K562 (cell line): ENCODE data around the gene FARSA. TPM values are rescaled to one million over a fixed set of nuclear protein-coding genes. Genes with fewer than 3 reads are reported as not detected.

Experiments
- ATF7 ChIP-seq: fragments of 450-650 bp; IDR thresholded peaks from 2 replicates; pipeline ENCODE4 v1.7.1; 2014; ENCODE audit warnings: mild to moderate bottlenecking, moderate library complexity
- MCM2 ChIP-seq: fragments of 450-650 bp; IDR thresholded peaks from 2 replicates; pipeline ENCODE4 v1.6.1; 2017; ENCODE audit warnings: low read depth, mild to moderate bottlenecking
- PHB2 ChIP-seq: fragments of 450-650 bp; IDR thresholded peaks from 2 replicates; pipeline ENCODE4 v1.6.1; 2017; ENCODE audit warnings: low read depth
- RAD51 ChIP-seq: fragments of 450-650 bp; IDR thresholded peaks from 2 replicates; pipeline ENCODE4 v1.7.1; 2016; ENCODE audit warnings: low read depth, mild to moderate bottlenecking, borderline replicate concordance
- RBBP5 ChIP-seq: fragments of 200-600 bp; sonication (generic); IDR thresholded peaks from 2 replicates; pipeline ENCODE4 v1.6.1; 2012; ENCODE audit warnings: borderline replicate concordance, mild to moderate bottlenecking, low read length, control low read depth, inconsistent platforms; ENCODE audit not compliant: insufficient read depth, poor library complexity, severe bottlenecking
- SMAD4 ChIP-seq: fragments of 250-450 bp; sonication (Bioruptor Pico); conservative IDR thresholded peaks from 2 replicates; pipeline ENCODE4 v1.8.0; 2021; ENCODE audit warnings: inconsistent platforms, mild to moderate bottlenecking, moderate library complexity
- TCF7 ChIP-seq: sonication (generic); IDR thresholded peaks from 2 replicates; pipeline ENCODE4 v1.6.1; 2016; ENCODE audit warnings: antibody characterized with exemption, borderline replicate concordance
- ZNF121 ChIP-seq: sonication (generic); formaldehyde crosslinking; conservative IDR thresholded peaks from 2 replicates; pipeline ENCODE4 v1.8.0; 2022; ENCODE audit warnings: missing genetic modification reagents
- ZNF551 ChIP-seq: fragments of 250-450 bp; sonication (Bioruptor Pico); IDR thresholded peaks from 2 replicates; pipeline ENCODE4 v1.5.0; 2021; ENCODE audit warnings: mild to moderate bottlenecking, moderate library complexity
- polyA plus RNA-seq, 8 experiments: library from polyadenylated mRNA; depleted of rRNA in 4 of 8; stranded (reverse) in 5 of 8; unstranded in 3 of 8; fragments of >200 nt; fragmentation: Nextera tagmentation in 2 of 8; fragmentation: Illumina TruSeq in 1 of 8; extraction: Ambion mirVana in 2 of 8; extraction: Trizol in 1 of 8; gene quantifications; 2 replicates each; pipeline versions ENCODE4 v1.2.1 to v1.2.3, GENCODE V29; 2011 to 2014; ENCODE audit warnings: inconsistent platforms in 1 of 8, missing spikeins in 1 of 8
- total RNA-seq, 7 experiments: library from RNA; depleted of rRNA in 6 of 7; stranded (reverse); fragments of >200 nt in 6 of 7; fragmentation: Illumina TruSeq in 2 of 7; extraction: Trizol in 2 of 7; gene quantifications; 2 replicates each; pipeline versions ENCODE4 v1.2.1 to v1.2.3, GENCODE V29; 2011 to 2021; ENCODE audit warnings: low replicate concordance in 1 of 7
- TF ChIP-seq, protein P1 (sequence below): sonication (generic); formaldehyde crosslinking; IDR thresholded peaks from 2 replicates; pipeline ENCODE4 v1.9.0; 2022; ENCODE audit warnings: mild to moderate bottlenecking, missing genetic modification reagents
- TF ChIP-seq, protein P2 (sequence below), 2 experiments: fragments of 450-650 bp; IDR thresholded peaks; 2 replicates each; pipeline ENCODE4 v1.6.1; 2016
- TF ChIP-seq, protein P3 (sequence below): fragments of 450-650 bp; formaldehyde crosslinking; IDR thresholded peaks from 2 replicates; pipeline ENCODE4 v1.4.0; 2022; ENCODE audit warnings: missing genetic modification characterization
- TF ChIP-seq, protein P4 (sequence below), 3 experiments: fragments of 200-800 bp in 1 of 3; fragments of 250-450 bp in 1 of 3; fragments of 450-650 bp in 1 of 3; sonication (Bioruptor Pico) in 1 of 3; sonication (Bioruptor generic) in 1 of 3; formaldehyde crosslinking in 1 of 3; IDR thresholded peaks; 2 replicates each; pipeline versions ENCODE4 v1.6.1 to v1.8.0; 2016 to 2022; ENCODE audit warnings: mild to moderate bottlenecking in 2 of 3, missing genetic modification characterization in 2 of 3, missing compliant biosample characterization in 1 of 3, moderate library complexity in 1 of 3

The FARSA gene
- total and polyA plus RNA-seq, 9 of the 15 experiments (the other 6 are each of a cell fraction or from before 2014, with no cell fraction given) = 25.2 to 237 (median 89.6) TPM

DNA sequence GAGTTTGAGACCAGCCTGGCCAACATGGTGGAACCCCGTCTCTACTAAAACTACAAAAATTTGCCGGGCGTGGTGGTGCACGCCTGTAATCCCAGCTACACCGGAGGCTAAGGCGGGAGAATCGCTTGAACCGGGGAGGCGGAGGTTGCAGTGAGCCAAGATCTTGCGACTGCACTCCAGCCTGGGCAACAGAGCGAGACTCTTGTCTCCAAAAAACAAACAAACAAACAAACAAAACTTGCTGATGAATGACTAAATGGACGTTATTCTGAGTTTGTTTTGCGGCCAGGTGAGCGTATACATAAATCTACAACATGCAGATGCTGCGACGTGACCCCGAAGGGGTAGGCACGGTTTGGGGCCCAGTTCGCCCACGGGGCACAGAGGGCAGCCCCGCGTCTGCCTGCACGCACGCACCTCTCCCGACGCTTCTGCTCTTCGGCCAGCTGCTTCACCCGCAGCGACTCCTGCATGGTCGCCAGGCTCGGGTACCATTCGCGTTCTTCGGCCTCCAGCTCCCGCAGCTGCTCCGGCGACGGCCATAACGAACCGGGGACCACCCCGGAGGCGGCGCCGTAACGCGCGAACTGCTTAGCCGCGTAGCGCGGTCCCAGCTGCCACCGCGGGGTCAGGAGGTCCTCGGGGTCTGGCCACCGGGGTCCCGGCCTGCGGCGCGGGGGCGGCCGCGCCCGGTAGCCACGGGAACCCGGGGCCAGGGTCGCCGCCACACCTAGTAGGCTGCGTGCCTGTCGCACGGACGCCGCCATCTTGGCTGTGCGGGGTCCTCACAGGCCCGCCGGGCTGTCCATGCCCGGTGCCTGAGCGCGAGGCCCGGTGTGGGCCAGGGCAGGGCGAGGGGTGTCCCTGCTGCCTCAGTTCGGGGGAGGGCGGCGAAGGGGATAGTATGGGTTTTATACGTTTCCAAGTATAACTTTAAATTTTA lies 23.2 kb upstream of the FARSA start, which contains the start of gene GADD45GIP1 (continued):
- TF ChIP-seq TCF7 = no peak
- no peak for TF ChIP-seq PHB2
- TF ChIP-seq, protein P1, sequence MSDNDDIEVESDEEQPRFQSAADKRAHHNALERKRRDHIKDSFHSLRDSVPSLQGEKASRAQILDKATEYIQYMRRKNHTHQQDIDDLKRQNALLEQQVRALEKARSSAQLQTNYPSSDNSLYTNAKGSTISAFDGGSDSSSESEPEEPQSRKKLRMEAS (CRISPR knock-in tag) = peak; percentile 80
- peak; percentile 97 for TF ChIP-seq ZNF121
- no peak; the same call in none of the 2 replicates for TF ChIP-seq SMAD4
- TF ChIP-seq RBBP5 = peak; percentile 97
- no peak for TF ChIP-seq MCM2
- TF ChIP-seq, protein P2, sequence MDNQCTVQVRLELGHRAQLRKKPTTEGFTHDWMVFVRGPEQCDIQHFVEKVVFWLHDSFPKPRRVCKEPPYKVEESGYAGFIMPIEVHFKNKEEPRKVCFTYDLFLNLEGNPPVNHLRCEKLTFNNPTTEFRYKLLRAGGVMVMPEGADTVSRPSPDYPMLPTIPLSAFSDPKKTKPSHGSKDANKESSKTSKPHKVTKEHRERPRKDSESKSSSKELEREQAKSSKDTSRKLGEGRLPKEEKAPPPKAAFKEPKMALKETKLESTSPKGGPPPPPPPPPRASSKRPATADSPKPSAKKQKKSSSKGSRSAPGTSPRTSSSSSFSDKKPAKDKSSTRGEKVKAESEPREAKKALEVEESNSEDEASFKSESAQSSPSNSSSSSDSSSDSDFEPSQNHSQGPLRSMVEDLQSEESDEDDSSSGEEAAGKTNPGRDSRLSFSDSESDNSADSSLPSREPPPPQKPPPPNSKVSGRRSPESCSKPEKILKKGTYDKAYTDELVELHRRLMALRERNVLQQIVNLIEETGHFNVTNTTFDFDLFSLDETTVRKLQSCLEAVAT (IDR thresholded peaks at IDR 0.05) = 0 out of 4 replicates have a peak, but pooled peaks of 1 of the 2 experiments have one; percentile 10
- no peak for TF ChIP-seq RAD51
- TF ChIP-seq ATF7 = peak; percentile 76
- no peak for TF ChIP-seq ZNF551
- TF ChIP-seq, protein P3, sequence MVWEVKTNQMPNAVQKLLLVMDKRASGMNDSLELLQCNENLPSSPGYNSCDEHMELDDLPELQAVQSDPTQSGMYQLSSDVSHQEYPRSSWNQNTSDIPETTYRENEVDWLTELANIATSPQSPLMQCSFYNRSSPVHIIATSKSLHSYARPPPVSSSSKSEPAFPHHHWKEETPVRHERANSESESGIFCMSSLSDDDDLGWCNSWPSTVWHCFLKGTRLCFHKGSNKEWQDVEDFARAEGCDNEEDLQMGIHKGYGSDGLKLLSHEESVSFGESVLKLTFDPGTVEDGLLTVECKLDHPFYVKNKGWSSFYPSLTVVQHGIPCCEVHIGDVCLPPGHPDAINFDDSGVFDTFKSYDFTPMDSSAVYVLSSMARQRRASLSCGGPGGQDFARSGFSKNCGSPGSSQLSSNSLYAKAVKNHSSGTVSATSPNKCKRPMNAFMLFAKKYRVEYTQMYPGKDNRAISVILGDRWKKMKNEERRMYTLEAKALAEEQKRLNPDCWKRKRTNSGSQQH (CRISPR knock-in tag) = no peak
- TF ChIP-seq, protein P4, sequence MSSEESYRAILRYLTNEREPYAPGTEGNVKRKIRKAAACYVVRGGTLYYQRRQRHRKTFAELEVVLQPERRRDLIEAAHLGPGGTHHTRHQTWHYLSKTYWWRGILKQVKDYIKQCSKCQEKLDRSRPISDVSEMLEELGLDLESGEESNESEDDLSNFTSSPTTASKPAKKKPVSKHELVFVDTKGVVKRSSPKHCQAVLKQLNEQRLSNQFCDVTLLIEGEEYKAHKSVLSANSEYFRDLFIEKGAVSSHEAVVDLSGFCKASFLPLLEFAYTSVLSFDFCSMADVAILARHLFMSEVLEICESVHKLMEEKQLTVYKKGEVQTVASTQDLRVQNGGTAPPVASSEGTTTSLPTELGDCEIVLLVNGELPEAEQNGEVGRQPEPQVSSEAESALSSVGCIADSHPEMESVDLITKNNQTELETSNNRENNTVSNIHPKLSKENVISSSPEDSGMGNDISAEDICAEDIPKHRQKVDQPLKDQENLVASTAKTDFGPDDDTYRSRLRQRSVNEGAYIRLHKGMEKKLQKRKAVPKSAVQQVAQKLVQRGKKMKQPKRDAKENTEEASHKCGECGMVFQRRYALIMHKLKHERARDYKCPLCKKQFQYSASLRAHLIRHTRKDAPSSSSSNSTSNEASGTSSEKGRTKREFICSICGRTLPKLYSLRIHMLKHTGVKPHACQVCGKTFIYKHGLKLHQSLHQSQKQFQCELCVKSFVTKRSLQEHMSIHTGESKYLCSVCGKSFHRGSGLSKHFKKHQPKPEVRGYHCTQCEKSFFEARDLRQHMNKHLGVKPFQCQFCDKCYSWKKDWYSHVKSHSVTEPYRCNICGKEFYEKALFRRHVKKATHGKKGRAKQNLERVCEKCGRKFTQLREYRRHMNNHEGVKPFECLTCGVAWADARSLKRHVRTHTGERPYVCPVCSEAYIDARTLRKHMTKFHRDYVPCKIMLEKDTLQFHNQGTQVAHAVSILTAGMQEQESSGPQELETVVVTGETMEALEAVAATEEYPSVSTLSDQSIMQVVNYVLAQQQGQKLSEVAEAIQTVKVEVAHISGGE (CRISPR knock-in tag; IDR thresholded peaks at IDR 0.05) = peak in 1 of 3 experiments; percentile 55; a peak in 1 of 6 replicates
